Measurements from ENCODE around the gene POR. TPM values are rescaled to one million over a fixed set of nuclear protein-coding genes. Genes with fewer than 3 reads are reported as not detected.
A peak's percentile ranks its signal among the peaks of the same experiment; 100 is the strongest.

POR gene
- total and polyA plus RNA-seq, 12 donors = 268 to 1,301 (median 597) TPM

GRCh38 chr7:75994388-75995051, 79.6 kb downstream of the POR start, which contains the start of gene TMEM120A:
Gene TMEM120A (minus strand): TSS chr7:75994595. CDS start chr7:75994570, 25 bp downstream.
- H3K9me3 ChIP-seq (replicated peaks in 1 of 3) = no peaks in the 10 kb centered on the region
- peaks cover 28 to 38% of the 10 kb centered on the region in 2 donors for H3K4me1 ChIP-seq (replicated peaks in 1 of 2)
- DNase-seq = peak; percentile 97 to 99 (median 98)
- WGBS, 4 donors = 0 to 2% (median 1%) methylated on average over 9 to 51 of the region's 51 CpGs
- H3K4me3 ChIP-seq = peak within 1 kb of the TSS in 3 of 4 donors; percentile 13 to 72 (median 66)
- peaks cover 0 to 3% of the 10 kb centered on the region in 2 donors for H3K36me3 ChIP-seq (replicated peaks in 1 of 2)
- H3K27me3 ChIP-seq = no peaks in the 10 kb centered on the region
- peak within 1 kb of the TSS; percentile 95 to 98 (median 97) for H3K27ac ChIP-seq
- TF ChIP-seq, protein P1, sequence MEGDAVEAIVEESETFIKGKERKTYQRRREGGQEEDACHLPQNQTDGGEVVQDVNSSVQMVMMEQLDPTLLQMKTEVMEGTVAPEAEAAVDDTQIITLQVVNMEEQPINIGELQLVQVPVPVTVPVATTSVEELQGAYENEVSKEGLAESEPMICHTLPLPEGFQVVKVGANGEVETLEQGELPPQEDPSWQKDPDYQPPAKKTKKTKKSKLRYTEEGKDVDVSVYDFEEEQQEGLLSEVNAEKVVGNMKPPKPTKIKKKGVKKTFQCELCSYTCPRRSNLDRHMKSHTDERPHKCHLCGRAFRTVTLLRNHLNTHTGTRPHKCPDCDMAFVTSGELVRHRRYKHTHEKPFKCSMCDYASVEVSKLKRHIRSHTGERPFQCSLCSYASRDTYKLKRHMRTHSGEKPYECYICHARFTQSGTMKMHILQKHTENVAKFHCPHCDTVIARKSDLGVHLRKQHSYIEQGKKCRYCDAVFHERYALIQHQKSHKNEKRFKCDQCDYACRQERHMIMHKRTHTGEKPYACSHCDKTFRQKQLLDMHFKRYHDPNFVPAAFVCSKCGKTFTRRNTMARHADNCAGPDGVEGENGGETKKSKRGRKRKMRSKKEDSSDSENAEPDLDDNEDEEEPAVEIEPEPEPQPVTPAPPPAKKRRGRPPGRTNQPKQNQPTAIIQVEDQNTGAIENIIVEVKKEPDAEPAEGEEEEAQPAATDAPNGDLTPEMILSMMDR (IDR thresholded peaks at IDR 0.05) = peak in 5 of 6 experiments; percentile 5 to 39 (median 22)
- TF ChIP-seq POLR2A (IDR thresholded peaks at IDR 0.05) = peak; percentile 79 to 97
- intact Hi-C loops (cut with DNase I) = loop anchor here in 1 of 2 donors (10.0 kb wide), 2 partner anchors 80 to 120 kb away; partner anchors contain the start of genes POR and RHBDD2

DNA sequence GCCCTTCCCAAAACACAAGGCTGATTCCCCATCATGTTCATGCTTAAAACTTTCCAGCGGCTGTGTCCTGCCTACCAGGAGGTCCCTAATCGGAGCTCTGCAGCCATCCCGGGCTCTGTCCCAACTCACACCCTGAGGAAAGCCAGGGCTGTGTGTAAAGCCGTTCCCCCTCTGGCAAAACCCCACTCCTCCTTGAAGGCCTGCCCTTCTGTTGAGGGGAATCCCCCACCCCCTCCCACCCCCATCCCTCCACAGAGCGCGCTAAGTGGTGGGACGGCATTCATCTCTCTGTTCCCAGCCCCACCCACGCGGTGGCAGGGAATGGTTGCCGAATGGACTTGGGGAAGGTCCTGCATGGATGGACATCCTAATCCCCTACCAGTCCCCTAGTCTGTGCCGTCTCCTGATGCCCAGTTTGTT, 80.1 kb downstream of the POR start:
- peak overlapping the region; percentile 64 to 98 (median 97) for H3K27ac ChIP-seq
- whole genome bisulfite sequencing, 4 donors = 32 to 69% (median 37%) methylated on average over 9 to 11 of the region's 11 CpGs
- peaks cover 0 to 3% of the 10 kb centered on the region in 2 donors for H3K36me3 ChIP-seq (replicated peaks in 1 of 2)
- intact Hi-C loops (cut with DNase I) = loop anchor here in 1 of 2 donors (10.0 kb wide), 2 partner anchors 80 to 120 kb away; partner anchors contain the start of genes POR and RHBDD2
- peaks cover 24 to 32% of the 10 kb centered on the region in 2 donors for H3K4me1 ChIP-seq (replicated peaks in 1 of 2)
- H3K4me3 ChIP-seq = peak overlapping the region in 2 of 4 donors; percentile 66 to 72
- DNase-seq = peak in 1 of 7 donors; percentile 36
- no peaks in the 10 kb centered on the region for H3K9me3 ChIP-seq (replicated peaks in 1 of 3)
- TF ChIP-seq, protein P1 (IDR thresholded peaks at IDR 0.05) = no peak
- no peak for TF ChIP-seq POLR2A (IDR thresholded peaks at IDR 0.05)
- H3K27me3 ChIP-seq = no peaks in the 10 kb centered on the region

DNA sequence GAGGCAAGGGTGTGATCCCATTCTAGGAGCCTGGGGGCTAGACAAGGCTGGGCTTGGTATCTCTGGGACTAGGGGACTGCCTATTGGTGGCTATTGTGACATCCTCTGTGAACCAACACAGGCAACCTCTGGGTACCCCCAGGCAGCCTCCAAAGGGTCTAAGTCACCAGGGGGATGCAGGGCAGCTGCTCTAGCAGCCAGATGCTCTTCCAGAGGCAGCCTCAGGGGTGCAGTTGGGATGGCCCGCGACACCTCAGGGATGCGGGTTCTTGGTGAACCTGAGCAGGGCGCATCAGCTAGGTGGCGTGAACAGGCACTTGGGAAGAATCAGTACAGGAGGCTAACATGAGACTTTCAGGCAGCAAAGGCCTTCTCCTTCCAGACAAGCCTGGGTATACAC, 81.0 kb downstream of the POR start:
- no peaks in the 10 kb centered on the region for H3K27me3 ChIP-seq
- H3K36me3 ChIP-seq (replicated peaks in 1 of 2) = peaks cover 0 to 3% of the 10 kb centered on the region in 2 donors
- H3K4me1 ChIP-seq (replicated peaks in 1 of 2) = peaks cover 19 to 24% of the 10 kb centered on the region in 2 donors
- peak overlapping the region in 2 of 5 donors; percentile 1 to 98 for H3K27ac ChIP-seq
- no peak overlapping the region for H3K4me3 ChIP-seq
- peak in 1 of 7 donors; percentile 21 for DNase-seq
- TF ChIP-seq, protein P1 (IDR thresholded peaks at IDR 0.05) = no peak
- TF ChIP-seq POLR2A (IDR thresholded peaks at IDR 0.05) = no peak
- intact Hi-C loops (cut with DNase I) = loop anchor here in 1 of 2 donors (10.0 kb wide), 2 partner anchors 81 to 121 kb away; partner anchors contain the start of genes POR and RHBDD2
- 97 to 98% methylated on average over 5 of the region's 5 CpGs; no CpG with 5 or more reads in 2 of the 4 donors for WGBS, 4 donors
- no peaks in the 10 kb centered on the region for H3K9me3 ChIP-seq (replicated peaks in 1 of 3)

DNA sequence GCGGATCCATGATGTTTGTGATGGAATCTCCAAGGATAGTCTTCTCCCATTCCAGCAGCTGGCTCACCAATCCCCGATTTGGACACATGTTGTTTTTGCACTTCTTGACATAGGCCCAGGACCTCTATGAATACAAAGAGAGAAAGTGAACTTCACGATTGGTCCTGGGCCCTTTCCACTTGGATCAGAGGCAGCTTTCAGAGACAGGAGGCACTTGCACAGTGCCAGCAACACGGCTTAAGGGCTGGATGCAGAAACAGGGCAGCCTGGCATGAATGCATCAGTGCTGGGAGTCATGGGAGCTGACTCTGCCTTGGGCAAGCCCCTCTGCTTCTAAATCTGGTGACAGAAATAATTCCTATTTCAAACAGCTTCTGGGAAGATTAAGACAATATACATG, 81.5 kb downstream of the POR start:
- Histone ChIP-seq H3K27ac (peak overlapping the region in 1 of 5 donors; percentile 1), H3K27me3 (no peaks in the 10 kb centered on the region), H3K4me1 (replicated peaks in 1 of 2) (peaks cover 19 to 20% of the 10 kb centered on the region in 2 donors), H3K4me3 (no peak overlapping the region), H3K36me3 (replicated peaks in 1 of 2) (peaks cover 0 to 3% of the 10 kb centered on the region in 2 donors), H3K9me3 (replicated peaks in 1 of 3) (no peaks in the 10 kb centered on the region)
- WGBS, 4 donors = 83 to 94% (median 88%) methylated on average over 4 of the region's 4 CpGs
- intact Hi-C loops (cut with DNase I) = loop anchor here in 1 of 2 donors (10.0 kb wide), 2 partner anchors 82 to 122 kb away; partner anchors contain the start of genes POR and RHBDD2
- TF ChIP-seq POLR2A (IDR thresholded peaks at IDR 0.05) = no peak
- TF ChIP-seq, protein P1 (IDR thresholded peaks at IDR 0.05) = no peak
- no peak for DNase-seq

Data from adrenal gland (tissue), 12 donors.